Germinal center (tissue), 1 donor: ENCODE data around the gene WIPF1.
A peak's percentile ranks its signal among the peaks of the same experiment; 100 is the strongest.

Experiments
- DNase-seq: peaks from one replicate; pipeline ENCODE4 v3.0.0; 2012; ENCODE audit warnings: mixed read lengths, low spot score

Gene WIPF1, protein sequence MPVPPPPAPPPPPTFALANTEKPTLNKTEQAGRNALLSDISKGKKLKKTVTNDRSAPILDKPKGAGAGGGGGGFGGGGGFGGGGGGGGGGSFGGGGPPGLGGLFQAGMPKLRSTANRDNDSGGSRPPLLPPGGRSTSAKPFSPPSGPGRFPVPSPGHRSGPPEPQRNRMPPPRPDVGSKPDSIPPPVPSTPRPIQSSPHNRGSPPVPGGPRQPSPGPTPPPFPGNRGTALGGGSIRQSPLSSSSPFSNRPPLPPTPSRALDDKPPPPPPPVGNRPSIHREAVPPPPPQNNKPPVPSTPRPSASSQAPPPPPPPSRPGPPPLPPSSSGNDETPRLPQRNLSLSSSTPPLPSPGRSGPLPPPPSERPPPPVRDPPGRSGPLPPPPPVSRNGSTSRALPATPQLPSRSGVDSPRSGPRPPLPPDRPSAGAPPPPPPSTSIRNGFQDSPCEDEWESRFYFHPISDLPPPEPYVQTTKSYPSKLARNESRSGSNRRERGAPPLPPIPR

GRCh38 chr2:174597345-174598047 lies at the start of gene WIPF1:
WIPF1 (minus strand) TSS chr2:174597804; CDS start chr2:174585573, 12,231 bp downstream.
- peak; percentile 26 for DNase-seq

GRCh38 chr2:174645296-174645695 lies 47.7 kb upstream of the WIPF1 start:
- no peak for DNase-seq

DNA sequence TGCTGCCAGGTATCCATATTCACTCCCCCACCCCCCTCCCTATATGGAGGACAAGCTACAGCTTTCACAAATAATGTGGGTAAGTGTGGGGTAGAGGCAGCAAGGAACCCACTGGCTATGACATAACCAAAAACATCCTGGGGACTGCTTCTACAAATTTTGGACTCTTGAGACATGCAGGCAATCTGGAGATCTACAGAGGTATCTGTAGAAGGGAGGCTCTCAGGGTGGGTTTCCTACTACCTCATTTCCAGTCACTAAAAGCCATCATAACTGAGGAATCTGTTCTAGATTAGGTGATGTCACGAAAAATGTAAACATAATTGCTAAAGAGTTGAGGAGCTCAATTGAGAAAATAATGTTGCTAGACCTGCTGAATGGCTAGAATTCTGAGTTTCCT lies 46.8 kb upstream of the WIPF1 start:
- DNase-seq: no peak

DNA sequence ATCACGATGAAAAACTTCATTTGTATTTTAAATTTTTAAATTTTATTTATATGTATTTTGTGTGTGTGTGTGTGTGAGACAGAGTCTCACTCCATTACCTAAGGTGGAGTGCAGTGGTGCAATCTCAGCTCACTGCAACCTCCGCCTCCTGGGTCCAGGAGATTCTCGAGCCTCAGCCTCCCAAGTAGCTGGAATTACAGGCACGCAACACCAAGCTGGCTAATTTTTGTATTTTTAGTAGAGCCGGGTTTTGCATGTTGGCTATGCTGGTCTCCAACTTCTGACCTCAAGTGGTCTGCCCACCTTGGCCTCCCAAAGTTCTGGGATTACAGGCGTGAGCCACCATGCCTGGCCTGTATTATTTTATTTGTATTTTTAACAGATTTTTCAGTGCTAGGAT lies 45.8 kb upstream of the WIPF1 start:
- DNase-seq: no peak

DNA sequence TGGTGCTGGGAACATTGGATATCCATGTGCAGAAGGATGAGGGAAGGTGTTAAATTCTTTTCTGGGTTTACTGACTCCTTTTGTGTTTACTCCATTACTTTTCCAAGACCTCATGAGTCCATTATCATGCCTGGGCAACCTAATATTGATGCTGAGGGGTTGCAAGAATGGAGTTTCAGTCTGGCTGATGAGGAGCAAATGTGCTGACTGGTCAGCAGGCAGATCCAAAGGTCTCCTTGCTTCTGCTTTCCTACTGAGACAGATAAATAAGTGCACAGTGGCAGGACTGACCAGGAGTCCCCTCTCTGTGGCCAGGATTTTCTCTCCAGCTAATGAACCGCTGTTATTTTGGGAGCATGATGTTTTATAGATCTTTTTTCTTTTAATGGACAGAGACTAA lies 43.6 kb upstream of the WIPF1 start:
- DNase-seq: no peak

GRCh38 chr2:174636987-174637386 lies 39.4 kb upstream of the WIPF1 start:
- no peak for DNase-seq

GRCh38 chr2:174635776-174636404 lies 38.3 kb upstream of the WIPF1 start:
- DNase-seq: no peak

GRCh38 chr2:174635015-174635593 lies 37.5 kb upstream of the WIPF1 start:
- DNase-seq: no peak

- DNase-seq: peak; percentile 41
Measured at GRCh38 chr2:174634130-174635014, 36.8 kb upstream of the WIPF1 start.

- no peak for DNase-seq
Measured at GRCh38 chr2:174633623-174633930, 36.0 kb upstream of the WIPF1 start.

DNA sequence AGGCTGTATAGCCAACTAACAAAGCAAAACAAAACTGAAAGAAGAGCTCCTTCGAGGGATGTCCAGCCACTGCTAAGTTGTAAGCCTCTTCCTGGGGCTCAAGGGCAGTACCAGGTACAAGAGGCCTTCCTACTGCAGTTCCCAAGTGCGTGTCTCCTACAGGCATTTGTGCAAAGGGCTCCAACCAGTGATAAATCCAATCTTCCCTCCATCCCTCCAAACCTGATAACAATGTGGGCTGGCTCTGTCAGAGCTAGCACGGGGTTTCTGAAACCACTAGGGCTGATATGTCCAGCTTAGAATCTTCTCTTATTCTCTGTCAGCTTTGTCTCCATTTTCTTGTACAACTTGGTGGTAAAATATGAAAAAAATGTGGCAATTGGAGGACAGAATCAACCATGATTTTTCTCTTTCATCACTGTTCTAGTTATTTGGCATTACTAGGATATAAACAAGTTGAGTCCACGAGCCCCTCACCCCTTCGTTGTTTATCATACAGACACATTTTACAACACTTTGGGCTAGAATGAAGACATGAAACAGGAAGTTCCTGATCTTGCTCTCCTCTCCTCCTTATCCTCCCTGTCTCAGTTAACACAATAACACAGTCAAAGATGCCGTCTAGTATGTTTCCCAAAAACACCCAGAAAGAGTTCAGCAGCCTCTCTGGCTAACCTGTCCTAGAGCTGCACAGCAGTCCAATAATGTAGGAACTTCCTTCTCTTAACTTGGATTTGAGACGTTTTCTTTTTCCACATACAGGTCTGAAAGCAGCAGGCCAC lies 35.4 kb upstream of the WIPF1 start:
- DNase-seq: no peak

GRCh38 chr2:174631009-174631981 lies 33.7 kb upstream of the WIPF1 start:
- DNase-seq: no peak

- DNase-seq: no peak
Measured at GRCh38 chr2:174630107-174630506, 32.5 kb upstream of the WIPF1 start.

- no peak for DNase-seq
Measured at GRCh38 chr2:174629506-174629905, 31.9 kb upstream of the WIPF1 start.

GRCh38 chr2:174628528-174629169 lies 31.0 kb upstream of the WIPF1 start:
- no peak for DNase-seq

GRCh38 chr2:174627216-174627615 lies 29.6 kb upstream of the WIPF1 start:
- no peak for DNase-seq

GRCh38 chr2:174624895-174625430 lies 27.4 kb upstream of the WIPF1 start:
- no peak for DNase-seq

GRCh38 chr2:174623690-174624089 lies 26.1 kb upstream of the WIPF1 start:
- no peak for DNase-seq
